HepG2 (cell line): Measurements from ENCODE around the gene TOR4A. TPM values are rescaled to one million over a fixed set of nuclear protein-coding genes. Genes with fewer than 3 reads are reported as not detected.

Experiments used
- ATAC-seq: fragments of 200-7000 bp; cut with Tn5 transposase; 3 replicates; pipeline ENCODE4 v1.9.1; 2020; ENCODE audit warnings: mild to moderate bottlenecking, moderate library complexity
- BruUV-seq: library from RNA; stranded (reverse); fragments of 400-500 nt; replicated peaks from 2 replicates; lab custom pipeline; 2021; lab: Mats Ljungman, UMichigan
- CTCF ChIA-PET: fragments of 300-600 bp; formaldehyde crosslinking; extraction: SDS; loops from one replicate; lab custom pipeline; 2021; ENCODE audit warnings: low total read pairs, inconsistent platforms, low intra/inter-chr PET ratio; lab: Yijun Ruan, JAX
- POLR2A ChIA-PET: fragments of 350-600 bp; sonication (Branson Sonifier 250); formaldehyde crosslinking; loops from one replicate; lab custom pipeline; 2020; ENCODE audit warnings: antibody characterized with exemption, inconsistent platforms; lab: Yijun Ruan, JAX
- DNase-seq: peaks from one replicate; pipeline ENCODE4 v3.0.0-alpha.2; 2015; ENCODE audit warnings: low spot score
- FAIRE-seq: peaks from 3 replicates; lab custom pipeline; 2011; peaks lifted over from hg19 to GRCh38; lab: Jason Lieb, UNC
- H2AFZ ChIP-seq: one replicate; pipeline ENCODE4 v1.6.1; 2011; ENCODE audit warnings: low read length, inconsistent platforms
- H3K27ac ChIP-seq: fragments of 300-600 bp; 3 replicates; pipeline ENCODE4 v1.8.0; 2011; ENCODE audit warnings: mixed run types, mild to moderate bottlenecking, mixed read lengths, low read length, inconsistent platforms; ENCODE audit not compliant: insufficient read depth; ENCODE audit errors: extremely low read length
- H3K27me3 ChIP-seq, 2 experiments: fragments of 200-600 bp in 1 of 2; 2 replicates in 1 of 2; 3 replicates in 1 of 2; pipeline versions ENCODE4 v1.6.0 to v1.8.0; 2011; ENCODE audit warnings: low read length in 2 of 2, mild to moderate bottlenecking in 2 of 2, moderate library complexity in 2 of 2, inconsistent platforms in 1 of 2; ENCODE audit not compliant: insufficient read depth in 2 of 2, control insufficient read depth in 1 of 2
- H3K36me3 ChIP-seq, 2 experiments: fragments of 200-600 bp in 1 of 2; replicated peaks in 1 of 2; 2 replicates in 1 of 2; 3 replicates in 1 of 2; pipeline versions ENCODE4 v1.5.1 to v1.8.0; 2011; ENCODE audit warnings: low read length in 2 of 2, inconsistent platforms in 1 of 2; ENCODE audit not compliant: insufficient read depth in 2 of 2, control insufficient read depth in 1 of 2
- H3K4me1 ChIP-seq: 2 replicates; pipeline ENCODE4 v1.5.1; 2012; ENCODE audit warnings: low read length, inconsistent platforms; ENCODE audit not compliant: insufficient read depth
- H3K4me2 ChIP-seq: 2 replicates; pipeline ENCODE4 v1.6.0; 2011; ENCODE audit warnings: low read depth, low read length, inconsistent platforms
- H3K4me3 ChIP-seq, 3 experiments: fragments of 200-600 bp in 1 of 3; sonication (generic), shearing (Covaris generic) in 1 of 3; replicated peaks in 1 of 3; 2 replicates each; pipeline ENCODE4 v1.5.1; 2011 to 2016; ENCODE audit warnings: low read length in 3 of 3, inconsistent platforms in 2 of 3, low read depth in 2 of 3, mild to moderate bottlenecking in 2 of 3, control low read depth in 1 of 3, mixed read lengths in 1 of 3; ENCODE audit not compliant: insufficient read depth in 1 of 3
- H3K79me2 ChIP-seq: one replicate; pipeline ENCODE4 v1.6.1; 2011; ENCODE audit warnings: low read length, inconsistent platforms; ENCODE audit not compliant: insufficient read depth
- H3K9ac ChIP-seq: 2 replicates; pipeline ENCODE4 v1.6.0; 2011; ENCODE audit warnings: mild to moderate bottlenecking, low read depth, low read length, inconsistent platforms; ENCODE audit not compliant: insufficient read depth
- H3K9me3 ChIP-seq: 2 replicates; pipeline ENCODE4 v1.5.1; 2012; ENCODE audit warnings: mild to moderate bottlenecking, low read length
- H4K20me1 ChIP-seq: 2 replicates; pipeline ENCODE4 v1.6.0; 2011; ENCODE audit warnings: inconsistent platforms, mild to moderate bottlenecking, low read length, moderate library complexity; ENCODE audit not compliant: insufficient read depth
- CREB1 ChIP-seq, 2 experiments: fragments of 450-650 bp in 1 of 2; IDR thresholded peaks; 2 replicates each; pipeline ENCODE4 v1.6.1; 2016 to 2017; ENCODE audit warnings: control low read depth in 1 of 2, mild to moderate bottlenecking in 1 of 2, missing compliant biosample characterization in 1 of 2, missing genetic modification characterization in 1 of 2
- EZH2 ChIP-seq: conservative IDR thresholded peaks from 2 replicates; pipeline ENCODE4 v1.6.1; 2012; ENCODE audit warnings: mild to moderate bottlenecking, low read depth, low read length, moderate library complexity
- HNRNPLL ChIP-seq: fragments of 200-400 bp; formaldehyde crosslinking; IDR thresholded peaks from 2 replicates; pipeline ENCODE4 v1.6.1; 2017; ENCODE audit warnings: mild to moderate bottlenecking, low read depth, low read length; ENCODE audit not compliant: poor library complexity, severe bottlenecking
- ISL2 ChIP-seq: sonication (generic); formaldehyde crosslinking; IDR thresholded peaks from 2 replicates; pipeline ENCODE4 v1.5.0; 2020; ENCODE audit warnings: missing genetic modification reagents
- JUND ChIP-seq: sonication (generic); formaldehyde crosslinking; IDR thresholded peaks from 2 replicates; pipeline ENCODE4 v1.8.0; 2022; ENCODE audit warnings: mild to moderate bottlenecking, missing genetic modification reagents
- MZF1 ChIP-seq: sonication (generic); formaldehyde crosslinking; IDR thresholded peaks from 2 replicates; pipeline ENCODE4 v1.8.1; 2023; ENCODE audit warnings: mild to moderate bottlenecking, missing genetic modification reagents, borderline replicate concordance
- PATZ1 ChIP-seq: sonication (generic); formaldehyde crosslinking; IDR thresholded peaks from 2 replicates; pipeline ENCODE4 v1.4.0; 2020; ENCODE audit warnings: missing genetic modification reagents
- RERE ChIP-seq: IDR thresholded peaks from 2 replicates; pipeline ENCODE4 v1.6.1; 2016; ENCODE audit warnings: low read depth, missing genetic modification reagents, missing compliant biosample characterization
- SP2 ChIP-seq: sonication (generic); formaldehyde crosslinking; IDR thresholded peaks from 2 replicates; pipeline ENCODE4 v1.5.1; 2020; ENCODE audit warnings: mild to moderate bottlenecking, missing genetic modification reagents
- TFAP4 ChIP-seq: sonication (generic); IDR thresholded peaks from 2 replicates; pipeline ENCODE4 v1.6.1; 2016; ENCODE audit warnings: low read depth, borderline replicate concordance
- ZBTB7B ChIP-seq: sonication (generic); formaldehyde crosslinking; IDR thresholded peaks from 2 replicates; pipeline ENCODE4 v1.4.0; 2020; ENCODE audit warnings: missing genetic modification reagents
- ZFP91 ChIP-seq: sonication (generic); formaldehyde crosslinking; IDR thresholded peaks from 2 replicates; pipeline ENCODE4 v1.9.0; 2022; ENCODE audit warnings: missing genetic modification reagents, mild to moderate bottlenecking, borderline replicate concordance
- WGBS: methylation state at CpG from one replicate; pipeline ENCODE4 v1.1.6; 2017; ENCODE audit warnings: low lambda C conversion rate; 5-methylcytosine and 5-hydroxymethylcytosine counted together
- in situ Hi-C: cut with HindIII; loops from 2 replicates; pipeline ENCODE4 v1.10.0; 2017; ENCODE audit warnings: low pct_unique_long_range_greater_than_20kb; ENCODE audit not compliant: extremely low pct_ligation_motif_present
- intact Hi-C: fragments of 100-400 bp; cut with micrococcal nuclease; formaldehyde crosslinking; loops from one replicate; pipeline ENCODE4 v1.10.0; 2022; ENCODE audit not compliant: unreplicated experiment
- polyA plus RNA-seq, 8 experiments: library from polyadenylated mRNA; depleted of rRNA in 3 of 8; stranded (reverse) in 7 of 8; unstranded in 1 of 8; fragments of >200 nt; fragmentation: Illumina TruSeq in 4 of 8; extraction: Trizol in 4 of 8; gene quantifications; 2 replicates each; pipeline versions ENCODE4 v1.2.1 to v1.2.3, GENCODE V29; 2011 to 2016; ENCODE audit warnings: low read depth in 4 of 8, missing spikeins in 1 of 8, mixed read lengths in 1 of 8; ENCODE audit not compliant: insufficient read depth in 1 of 8
- total RNA-seq, 5 experiments: library from RNA; depleted of rRNA; stranded (reverse); fragments of >200 nt; fragmentation: Illumina TruSeq; extraction: Trizol; gene quantifications; 2 replicates each; pipeline ENCODE4 v1.2.3, GENCODE V29; 2016; ENCODE audit warnings: low read depth in 1 of 5

The TOR4A gene
- total and polyA plus RNA-seq, 2 of the 13 experiments (the other 11 are each of a cell fraction or from before 2014, with no cell fraction given): 11.1 to 14.2 TPM

GRCh38 chr9:137307255-137308056 is 29.9 kb downstream of the TOR4A start:
- no peak overlapping the region for H3K9ac ChIP-seq
- BruUV-seq: no TSS peak
- peaks cover 55% of the 10 kb centered on the region for H3K4me1 ChIP-seq
- ChIA-PET CTCF (no interaction called here), POLR2A (interaction anchor here (0.8 to 1.3 kb wide), 2 partner anchors 11 to 67 kb away, joined by 3 to 4 read pairs; partner anchors contain the start of gene TUBB4B)
- H4K20me1 ChIP-seq: no peaks in the 10 kb centered on the region
- intact Hi-C loops (loop anchor here (10.0 kb wide), 1 partner anchor 97 kb away; no protein-coding TSS in a partner anchor), in situ Hi-C loops (no loop called here)
- WGBS: 27% methylated on average over 5 of the region's 30 CpGs
- DNase-seq: no peak
- peaks cover 20 to 71% of the 10 kb centered on the region in 2 experiments for H3K27me3 ChIP-seq
- H3K36me3 ChIP-seq: no peaks in the 10 kb centered on the region
- H3K79me2 ChIP-seq: no peaks in the 10 kb centered on the region
- no peak overlapping the region for H2AFZ ChIP-seq
- no peaks in the 10 kb centered on the region for H3K9me3 ChIP-seq
- H3K4me3 ChIP-seq: peak overlapping the region in 2 of 3 experiments; percentile 28 to 49; a peak in 3 of 6 replicates
- H3K27ac ChIP-seq: no peak overlapping the region
- peak; percentile 15; the same call in 2 of the 3 replicates for ATAC-seq
- peak overlapping the region; percentile 51 for H3K4me2 ChIP-seq
- no peak for FAIRE-seq
- TF ChIP-seq HNRNPLL (peak; percentile 32), CREB1 (IDR thresholded peaks at IDR 0.05) (no peak), CREB1 (CRISPR knock-in tag; IDR thresholded peaks at IDR 0.05) (peak; percentile 39; the same call in 1 of the 2 replicates), JUND (CRISPR knock-in tag) (no peak), RERE (CRISPR knock-in tag) (no peak), ZFP91 (peak; percentile 32; the same call in 1 of the 2 replicates), ISL2 (CRISPR knock-in tag) (no peak), PATZ1 (CRISPR knock-in tag) (0 out of 2 replicates have a peak, but pooled peaks have one; percentile 18), MZF1 (CRISPR knock-in tag) (no peak), ZBTB7B (CRISPR knock-in tag) (no peak), EZH2 (peak; percentile 76; the same call in 1 of the 2 replicates), SP2 (CRISPR knock-in tag) (peak; percentile 72), TFAP4 (peak; percentile 51; the same call in 1 of the 2 replicates)
